Left lung (tissue), 10 donors: ENCODE data around the gene ECPAS. TPM values are rescaled to one million over a fixed set of nuclear protein-coding genes. Genes with fewer than 3 reads are reported as not detected.

Experiments
- ATAC-seq: fragments of 200-7000 bp; cut with Tn5 transposase; one replicate; pipeline ENCODE4 v1.9.1; 2020; ENCODE audit warnings: moderate library complexity
- DNase-seq, 4 donors: peaks; one replicate each; pipeline ENCODE4 v3.0.0-alpha.2; 2013 to 2020
- H3K27ac ChIP-seq, 2 donors: fragments of 200-600 bp; sonication (generic) in 1 of 2; one replicate each; pipeline versions ENCODE4 v1.5.0 to v1.8.0; 2020 to 2021
- H3K27me3 ChIP-seq, 2 donors: fragments of 200-600 bp; sonication (generic) in 1 of 2; one replicate each; pipeline versions ENCODE4 v1.5.0 to v1.8.0; 2020 to 2021
- H3K36me3 ChIP-seq, 2 donors: fragments of 200-600 bp; sonication (generic) in 1 of 2; one replicate each; pipeline versions ENCODE4 v1.5.0 to v1.8.0; 2020 to 2021
- H3K4me1 ChIP-seq, 2 donors: fragments of 200-600 bp; one replicate each; pipeline ENCODE4 v1.8.0; 2021
- H3K4me3 ChIP-seq, 2 donors: fragments of 200-600 bp; sonication (generic) in 1 of 2; one replicate each; pipeline versions ENCODE4 v1.5.0 to v1.8.0; 2020 to 2021; ENCODE audit warnings: mild to moderate bottlenecking in 1 of 2
- H3K9me3 ChIP-seq, 2 donors: fragments of 200-600 bp; sonication (generic) in 1 of 2; one replicate each; pipeline versions ENCODE4 v1.5.0 to v1.8.0; 2020 to 2021
- CTCF ChIP-seq, 2 donors: fragments of 200-600 bp; sonication (generic) in 1 of 2; IDR thresholded peaks; one replicate each; pipeline versions ENCODE4 v1.5.0 to v1.8.0; 2021; ENCODE audit warnings: antibody characterized with exemption in 2 of 2
- intact Hi-C, 2 donors: fragments of 100-400 bp; cut with DNase I; formaldehyde crosslinking; loops; one replicate each; pipeline versions ENCODE4 v1.11.2 to v1.14.2; 2022
- polyA plus RNA-seq, 6 donors: library from polyadenylated mRNA; unstranded; fragments of 120-200 nt; gene quantifications; one replicate each; pipeline ENCODE4 v1.2.1, GENCODE V29; 2013; ENCODE audit not compliant: insufficient read length in 6 of 6
- total RNA-seq, 2 donors: library from RNA; stranded (reverse); fragmentation: NEBNext Ultra II Directional; extraction: Animal tissue kit (Norgen Biotek cat#: 25700); gene quantifications; one replicate each; pipeline ENCODE4 v1.2.1, GENCODE V29; 2021
- donor health status: DM: no; HTN: yes; CAD: no.
- donor health status: DM: no; HTN: no; CAD: no.

The ECPAS gene
- total and polyA plus RNA-seq, 8 donors, result 77.4 to 102 (median 87.8) TPM

GRCh38 chr9:111438541-111439235 is 45.5 kb downstream of the ECPAS start:
- DNase-seq, result peak in 1 of 4 donors; percentile 16
- intact Hi-C loops, result no loop called here
- Histone ChIP-seq H3K4me1 (no peaks in the 10 kb centered on the region), H3K4me3 (no peak overlapping the region), H3K9me3 (no peaks in the 10 kb centered on the region), H3K36me3 (peaks cover 0 to 84% of the 10 kb centered on the region in 2 donors), H3K27me3 (no peaks in the 10 kb centered on the region), H3K27ac (no peak overlapping the region)
- TF ChIP-seq CTCF (IDR thresholded peaks at IDR 0.05), result no peak
- ATAC-seq, result no peak

- H3K4me1 ChIP-seq, result no peaks in the 10 kb centered on the region
- H3K4me3 ChIP-seq, result no peak overlapping the region
- H3K27me3 ChIP-seq, result no peaks in the 10 kb centered on the region
- peaks cover 0 to 85% of the 10 kb centered on the region in 2 donors for H3K36me3 ChIP-seq
- ATAC-seq (no peak), DNase-seq (no peak)
- no peaks in the 10 kb centered on the region for H3K9me3 ChIP-seq
- TF ChIP-seq CTCF (IDR thresholded peaks at IDR 0.05), result no peak
- H3K27ac ChIP-seq, result no peak overlapping the region
- intact Hi-C loops, result no loop called here
Observed at GRCh38 chr9:111436571-111436970, 47.6 kb downstream of the ECPAS start.

DNA sequence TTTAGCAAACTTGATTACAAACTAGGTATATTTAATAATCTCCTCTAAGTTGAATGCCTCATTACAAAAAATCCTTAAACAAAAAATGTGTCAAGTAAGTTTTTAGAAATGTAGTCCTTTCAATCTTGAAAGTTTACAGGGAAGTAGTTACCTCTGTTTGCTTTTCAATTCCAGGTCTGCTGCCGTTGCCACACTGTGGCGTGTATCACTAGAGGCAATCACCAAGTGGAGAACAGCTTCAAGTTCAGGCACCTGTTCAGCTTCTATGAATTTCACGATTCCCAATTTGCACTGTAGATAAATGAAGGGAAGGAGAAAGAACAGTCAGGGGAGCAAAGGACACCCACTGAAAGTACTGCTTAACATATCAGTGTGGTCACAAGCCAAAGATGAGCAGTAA is 51.1 kb downstream of the ECPAS start:
- intact Hi-C loops, result no loop called here
- peaks cover 0 to 86% of the 10 kb centered on the region in 2 donors for H3K36me3 ChIP-seq
- ATAC-seq, result peak; percentile 90

DNA sequence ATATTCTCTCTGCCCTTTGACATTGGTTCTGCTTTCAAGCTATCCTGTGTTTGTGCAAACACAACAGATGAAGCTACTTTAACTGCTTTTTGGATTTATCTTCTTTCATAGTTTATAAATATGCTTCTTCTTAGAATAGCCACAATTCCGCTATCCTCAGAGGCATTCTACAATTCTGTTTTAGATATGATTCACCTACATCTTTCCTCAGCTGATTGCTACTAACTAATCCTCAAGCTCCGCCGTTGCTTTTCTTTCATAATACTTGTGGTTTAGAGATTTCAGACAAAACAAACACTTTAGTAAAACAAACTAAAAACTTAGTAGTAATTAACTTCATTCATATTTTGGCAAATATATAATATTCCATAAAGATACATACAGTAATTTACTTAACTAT is 52.5 kb downstream of the ECPAS start:
- Histone ChIP-seq H3K4me3 (no peak overlapping the region), H3K9me3 (no peaks in the 10 kb centered on the region), H3K36me3 (peaks cover 0 to 90% of the 10 kb centered on the region in 2 donors), H3K27ac (no peak overlapping the region), H3K4me1 (no peaks in the 10 kb centered on the region), H3K27me3 (no peaks in the 10 kb centered on the region)
- intact Hi-C loops, result no loop called here
- TF ChIP-seq CTCF (IDR thresholded peaks at IDR 0.05), result no peak
- ATAC-seq, result no peak
- no peak for DNase-seq

More for the DNA sequence above, 51.1 kb downstream of the ECPAS start:
- TF ChIP-seq CTCF (IDR thresholded peaks at IDR 0.05), result no peak
- DNase-seq, result peak in 1 of 4 donors; percentile 14
- H3K4me3 ChIP-seq, result no peak overlapping the region
- no peaks in the 10 kb centered on the region for H3K4me1 ChIP-seq
- H3K9me3 ChIP-seq, result no peaks in the 10 kb centered on the region
- no peak overlapping the region for H3K27ac ChIP-seq
- H3K27me3 ChIP-seq, result no peaks in the 10 kb centered on the region

GRCh38 chr9:111429175-111429574 is 55.0 kb downstream of the ECPAS start:
- peak; percentile 83 for ATAC-seq
- Histone ChIP-seq H3K9me3 (no peaks in the 10 kb centered on the region), H3K27ac (no peak overlapping the region), H3K27me3 (no peaks in the 10 kb centered on the region), H3K4me3 (no peak overlapping the region), H3K36me3 (peaks cover 0 to 90% of the 10 kb centered on the region in 2 donors), H3K4me1 (no peaks in the 10 kb centered on the region)
- intact Hi-C loops, result no loop called here
- no peak for DNase-seq
- no peak for TF ChIP-seq CTCF (IDR thresholded peaks at IDR 0.05)
